Activated T-cell treated with anti-CD3 and anti-CD28 coated beads, Interleukin-2, amount 50 U/mL, for 1 hour (primary cell): ENCODE results near the gene PPM1B.
A peak's percentile ranks its signal among the peaks of the same experiment; 100 is the strongest.
"Not testable (repeated sequence)": the region's sequence is repeated elsewhere in the genome, so short reads cannot be mapped to it uniquely, and the experiment has no call there.

Source experiments
- DNase-seq: peaks from one replicate; pipeline ENCODE4 v3.0.0-alpha.2; 2020

Gene PPM1B

DNA sequence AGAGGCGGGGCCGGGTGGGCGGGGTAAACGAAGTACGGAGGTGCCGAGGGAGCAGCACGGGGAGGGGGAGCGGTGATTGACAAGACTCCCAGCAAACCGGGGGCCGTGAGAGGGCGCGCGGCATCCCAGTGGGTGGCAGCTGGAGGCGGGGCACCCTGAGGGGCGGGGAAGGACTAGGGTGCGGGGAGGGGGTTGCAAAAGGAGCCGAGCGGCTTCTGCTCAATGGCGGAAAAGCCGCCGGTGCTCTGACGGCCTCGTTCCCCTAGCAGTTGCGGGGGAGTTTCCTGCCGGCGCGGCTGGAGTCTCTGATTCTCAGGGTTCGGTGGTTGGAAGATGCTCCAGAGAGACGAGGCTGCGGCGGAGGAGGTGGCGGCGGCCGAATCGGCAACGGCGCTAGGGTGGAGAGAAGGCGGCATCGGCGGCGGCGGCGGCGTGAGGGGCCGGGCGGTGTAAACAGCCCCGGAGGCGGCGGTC is at the start of gene PPM1B:
TSS of gene PPM1B (plus strand) at position 195 of the 474 bp plus-strand sequence. CDS start 32,325 bp downstream, outside the sequence.
- peak; percentile 99 for DNase-seq

DNA sequence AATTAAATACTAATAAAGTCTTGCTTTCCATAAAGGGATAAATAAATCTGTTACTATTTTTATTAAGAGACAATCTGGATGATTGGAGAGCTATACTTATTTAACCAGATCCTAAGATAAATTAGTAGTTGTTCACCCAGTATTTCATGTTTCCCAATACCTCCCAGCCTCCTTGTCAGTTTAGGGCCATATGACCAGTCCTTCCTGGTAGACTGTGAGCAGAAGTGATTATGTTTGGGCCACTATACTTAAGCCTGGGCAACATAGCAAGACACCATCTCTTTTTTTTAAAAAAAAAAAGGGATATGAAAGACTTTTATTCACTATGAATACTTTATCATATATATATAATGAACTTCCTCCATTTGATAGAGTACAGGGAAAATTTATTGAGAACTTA is 48.8 kb upstream of the PPM1B start:
- DNase-seq: no peak

DNA sequence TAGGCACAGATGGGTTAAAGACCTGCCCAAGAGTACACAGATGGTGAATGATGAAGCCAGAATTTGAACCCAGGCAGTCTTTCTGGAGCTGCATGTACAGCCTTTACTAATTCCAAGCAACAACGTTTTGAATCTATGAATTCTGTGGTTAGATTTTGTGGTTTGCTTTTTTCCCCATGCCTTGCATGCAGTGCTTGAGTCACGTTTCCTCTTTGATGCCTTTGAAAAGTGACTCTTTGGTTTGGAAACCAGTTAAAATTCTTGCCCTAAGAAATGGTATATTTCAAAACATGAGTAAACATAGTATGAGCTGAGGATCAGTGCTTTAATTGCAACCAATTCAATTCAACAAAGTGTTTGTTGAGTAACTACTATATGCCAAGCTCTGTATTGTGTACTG is 48.2 kb upstream of the PPM1B start:
- DNase-seq: no peak

DNA sequence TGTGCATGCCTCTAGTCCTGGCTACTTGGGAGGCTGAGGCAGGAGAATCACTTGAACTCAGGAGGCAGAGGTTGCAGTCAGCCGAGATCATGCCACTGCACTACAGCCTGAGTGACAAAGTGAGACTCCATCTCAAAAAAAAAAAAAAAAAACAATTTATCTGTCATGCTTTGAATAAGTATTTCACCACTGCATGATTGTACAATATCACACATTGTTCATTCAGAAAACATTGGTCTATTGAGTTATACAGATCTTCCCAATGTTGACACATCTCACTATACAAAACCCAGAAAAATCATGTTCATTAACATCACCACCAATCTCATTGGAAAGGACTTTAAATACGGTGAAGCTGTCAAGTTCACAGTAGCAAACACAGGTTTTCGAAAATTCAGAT is 46.8 kb upstream of the PPM1B start:
- DNase-seq: no peak

DNA sequence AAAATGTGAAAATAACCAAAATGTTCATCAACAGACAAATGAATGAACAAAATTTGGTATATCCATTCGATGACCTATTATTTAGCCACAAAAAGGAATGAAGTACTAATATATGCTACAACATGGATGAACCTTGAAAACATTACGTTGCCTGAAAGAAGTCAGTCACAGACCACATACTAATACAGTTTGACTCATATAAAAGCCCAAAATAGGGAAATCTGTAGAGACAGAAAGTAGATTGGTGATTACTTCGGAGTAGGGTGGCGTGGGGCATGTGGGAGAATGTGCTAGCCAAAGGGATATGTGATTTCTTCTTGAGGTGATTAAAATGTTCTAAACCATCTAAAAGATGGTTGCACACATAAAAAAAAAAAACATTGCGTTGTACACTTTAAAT is 44.2 kb upstream of the PPM1B start:
- no peak for DNase-seq

DNA sequence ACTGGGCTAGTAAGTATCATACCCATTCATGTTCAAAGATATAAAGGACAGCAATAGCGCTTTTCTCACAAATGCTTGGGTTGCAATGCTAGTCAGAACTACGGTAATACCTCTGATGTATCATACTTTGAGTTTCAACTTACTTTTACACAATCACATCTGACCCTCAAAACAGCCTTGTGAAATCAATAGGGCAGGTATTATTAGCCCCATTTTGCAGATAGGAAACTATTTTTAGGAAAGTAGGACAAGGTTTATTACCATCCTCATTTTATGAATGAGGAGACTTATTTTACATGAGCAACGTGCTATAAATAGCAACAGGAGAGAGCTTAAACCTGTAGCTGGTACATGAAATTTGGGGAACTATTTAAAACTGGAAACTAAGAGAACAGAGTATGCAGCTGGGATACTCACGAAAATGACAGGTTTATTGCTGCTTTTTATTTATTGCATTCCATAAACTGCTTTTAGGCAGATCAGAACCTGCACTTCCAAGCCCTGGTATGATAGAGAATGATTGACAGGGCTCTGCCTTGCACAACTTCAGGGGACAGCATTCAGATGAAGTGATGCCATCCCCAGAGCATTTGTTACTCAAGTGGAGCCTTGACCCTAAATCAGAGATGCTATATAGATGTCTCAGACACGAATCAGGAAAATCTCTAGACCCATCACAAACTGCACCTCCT is 42.4 kb upstream of the PPM1B start:
- no peak for DNase-seq

DNA sequence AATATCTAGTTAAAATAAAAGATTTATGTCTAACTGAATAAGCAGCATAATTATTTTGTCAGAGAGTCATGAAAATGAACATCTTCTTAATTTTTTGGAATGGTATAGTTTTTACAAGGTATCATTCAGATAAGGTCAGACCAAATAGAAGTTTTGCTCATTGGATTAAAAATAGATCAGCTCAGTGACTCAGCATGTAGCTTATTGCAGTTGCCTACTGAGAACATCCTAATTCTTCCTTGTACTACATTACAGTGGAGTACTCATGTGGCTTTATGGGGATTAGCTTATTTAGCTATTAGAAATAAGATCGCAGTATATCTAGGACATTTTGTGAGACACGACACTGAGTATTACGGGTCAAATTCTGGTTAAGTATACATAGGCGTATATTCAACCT is 38.2 kb upstream of the PPM1B start:
- DNase-seq: no peak

DNA sequence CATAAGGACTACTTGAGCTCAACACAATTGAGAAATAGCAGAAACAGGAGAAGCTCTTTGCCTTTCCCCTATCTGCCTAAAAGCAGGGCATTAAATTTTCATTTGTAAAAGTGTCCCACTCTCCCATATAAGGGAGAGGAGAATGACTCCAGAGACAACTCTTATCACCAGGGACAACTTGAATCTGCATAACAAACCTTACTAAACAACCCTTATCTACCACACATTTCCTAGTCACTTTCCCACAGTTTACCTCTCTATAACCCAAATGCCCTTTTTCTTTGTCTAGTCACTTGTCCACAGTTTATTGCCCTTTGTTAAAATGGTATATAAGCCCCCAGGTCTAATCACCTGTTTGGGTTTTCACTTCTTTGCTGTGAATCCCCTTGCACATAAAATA is 37.5 kb upstream of the PPM1B start:
- no peak for DNase-seq

DNA sequence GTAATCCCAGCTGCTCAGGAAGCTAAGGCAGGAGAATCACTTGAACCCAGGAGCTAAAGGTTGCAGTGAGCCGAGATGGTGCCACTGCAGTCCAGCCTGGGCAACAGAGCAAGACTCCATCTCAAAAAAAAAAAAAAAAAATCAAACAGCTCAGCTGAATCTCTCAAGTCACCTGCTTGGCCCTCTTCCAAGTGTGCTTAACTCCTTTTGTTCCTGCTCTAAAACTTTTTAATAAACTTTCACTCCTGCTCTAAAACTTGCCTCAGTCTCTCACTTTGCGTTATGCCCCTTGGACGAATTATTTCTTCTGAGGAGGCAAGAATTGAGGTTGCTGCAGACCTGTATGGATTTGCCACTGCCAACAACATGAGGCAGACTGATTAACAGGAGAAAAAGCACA is 35.1 kb upstream of the PPM1B start:
- DNase-seq: not testable (repeated sequence)

DNA sequence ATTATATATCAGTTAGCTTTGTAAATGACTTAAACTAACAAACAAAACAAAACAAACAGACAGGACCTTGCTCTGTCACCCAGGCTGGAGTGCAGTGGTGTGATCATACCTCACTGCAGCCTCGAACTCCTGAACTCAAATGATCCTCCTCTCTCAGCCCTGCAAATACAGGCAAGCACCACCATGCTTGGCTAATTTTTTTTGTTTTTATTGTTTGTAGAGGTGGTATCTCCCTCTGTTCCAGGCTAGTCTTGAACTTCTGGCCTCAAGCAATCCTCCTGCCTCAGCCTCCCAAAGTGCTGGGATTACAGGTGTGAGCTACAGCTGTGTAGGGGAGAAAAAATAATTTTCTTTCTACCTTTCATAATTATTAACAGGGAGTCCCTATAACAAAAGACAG is 33.8 kb upstream of the PPM1B start:
- no peak for DNase-seq

DNA sequence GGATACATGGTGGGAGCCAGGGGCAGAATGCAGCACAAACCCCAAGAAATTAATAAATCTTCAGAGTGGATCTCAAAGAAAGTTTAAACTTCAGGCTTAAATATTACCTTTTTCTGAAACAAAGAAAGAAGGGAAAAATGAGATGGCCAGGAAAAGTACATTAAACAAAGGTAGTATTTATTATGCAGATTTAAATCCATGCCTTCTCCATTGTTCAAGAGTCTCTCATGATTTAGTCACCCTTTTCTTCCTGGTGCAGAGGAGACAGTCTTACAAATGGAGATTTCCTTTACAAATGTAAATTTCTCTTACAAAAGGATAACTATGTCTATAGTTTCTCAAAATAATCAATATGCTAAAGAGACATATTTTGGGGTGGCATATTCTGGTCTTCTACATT is 33.4 kb upstream of the PPM1B start:
- no peak for DNase-seq

DNA sequence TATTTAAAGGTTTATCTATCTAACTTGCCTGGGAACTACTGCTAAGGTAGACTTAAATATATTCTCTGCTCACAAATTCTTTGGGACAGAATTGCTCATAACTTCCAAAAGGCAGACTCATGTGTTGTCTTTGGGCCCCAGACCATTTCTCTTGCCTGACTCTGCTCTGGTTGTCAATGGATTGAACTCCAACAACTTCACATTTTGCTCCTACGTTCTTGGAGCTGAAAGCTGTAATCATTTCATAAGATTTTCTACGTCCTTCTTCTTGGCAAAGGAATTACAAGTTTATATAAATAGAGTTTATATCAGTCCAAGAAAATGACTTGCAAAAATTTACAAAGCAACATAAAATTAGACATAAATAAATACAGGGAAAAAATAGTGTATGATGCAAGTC is 32.9 kb upstream of the PPM1B start:
- DNase-seq: no peak

DNA sequence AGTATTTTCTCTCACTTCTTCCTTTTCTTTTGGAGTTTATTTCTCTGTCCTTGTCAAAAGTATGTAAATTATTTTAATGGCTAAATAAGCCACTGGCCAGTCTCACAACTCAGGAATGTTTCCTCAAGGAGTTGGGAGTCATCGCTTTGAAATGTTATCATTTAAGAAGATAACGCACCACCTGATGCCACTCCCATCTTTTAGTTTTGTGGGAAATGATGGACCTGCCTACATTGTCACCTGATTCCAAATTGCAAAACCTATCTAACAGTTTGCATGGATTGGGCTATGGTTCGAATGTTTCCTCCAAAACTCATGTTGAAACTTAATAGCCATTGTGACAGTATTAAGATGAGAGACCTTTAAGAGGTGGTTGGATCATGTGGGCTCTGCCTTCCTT is 32.4 kb upstream of the PPM1B start:
- DNase-seq: no peak

DNA sequence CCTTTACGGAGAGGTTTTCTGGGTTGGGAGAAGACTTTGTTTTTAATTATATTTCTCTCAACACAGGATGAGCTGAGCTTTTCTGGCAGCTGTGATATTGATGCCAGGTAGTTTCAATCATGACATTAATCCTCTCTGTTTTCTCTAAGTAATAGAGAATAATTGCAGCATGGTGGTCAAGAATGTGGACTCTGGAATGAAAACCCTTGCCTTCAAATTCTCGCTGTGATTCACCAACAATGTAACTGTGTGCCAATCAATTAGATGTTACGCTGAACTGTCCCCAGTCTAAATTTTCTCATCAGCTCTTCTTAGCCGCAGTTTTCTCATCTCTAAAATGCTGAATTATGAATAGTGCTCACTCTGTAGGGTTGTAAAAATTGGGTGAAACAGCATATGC is 31.6 kb upstream of the PPM1B start:
- DNase-seq: no peak

DNA sequence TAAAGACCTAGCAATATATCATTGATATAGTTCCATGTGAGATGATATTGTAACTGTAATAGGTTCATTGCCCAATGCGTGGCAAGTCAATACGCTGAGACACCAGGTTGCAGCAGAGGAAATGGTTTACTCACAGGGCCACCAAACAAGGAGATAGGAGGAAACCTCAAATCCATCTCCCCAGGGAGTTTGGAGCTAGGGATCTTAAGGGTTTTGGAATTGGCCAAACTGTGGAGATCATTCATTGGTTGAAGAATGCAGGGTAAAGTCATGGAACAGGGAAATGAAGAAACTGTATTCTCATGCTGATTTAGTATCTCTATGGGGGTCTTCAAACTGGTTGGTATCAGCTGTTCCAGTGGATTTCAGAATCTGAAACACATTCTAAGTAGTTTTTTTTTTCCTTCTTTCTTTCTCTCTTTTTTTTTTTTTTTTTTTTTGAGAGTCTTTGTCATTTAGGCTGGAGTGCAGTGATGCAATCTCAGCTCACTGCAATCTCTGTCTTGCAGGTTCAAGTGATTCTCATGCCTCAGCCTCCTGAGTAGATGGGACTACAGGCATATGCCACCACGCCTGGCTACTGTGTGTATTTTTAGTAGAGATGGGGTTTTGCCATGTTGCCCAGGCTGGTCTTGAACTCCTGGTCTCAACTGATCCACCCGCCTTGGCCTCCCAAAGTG is 30.7 kb upstream of the PPM1B start:
- no peak for DNase-seq

DNA sequence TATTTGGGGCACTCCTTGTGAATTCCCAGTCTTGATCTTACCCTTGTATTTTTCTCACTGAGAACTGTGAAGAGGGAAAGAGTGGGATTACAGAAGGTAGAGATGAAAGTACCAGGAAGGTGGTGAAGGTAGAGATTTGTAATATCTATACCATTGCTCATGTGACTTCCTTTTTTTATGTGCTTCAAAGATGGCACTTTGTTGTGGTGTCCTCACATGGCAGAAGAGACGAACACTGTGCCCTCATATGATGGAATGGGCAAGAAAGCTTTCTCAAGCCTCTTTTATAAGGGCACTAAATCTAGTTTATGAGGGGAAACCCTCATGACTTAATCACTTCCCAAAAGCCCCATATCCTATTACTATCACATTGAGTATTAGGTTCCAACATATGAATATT is 28.9 kb upstream of the PPM1B start:
- DNase-seq: no peak

DNA sequence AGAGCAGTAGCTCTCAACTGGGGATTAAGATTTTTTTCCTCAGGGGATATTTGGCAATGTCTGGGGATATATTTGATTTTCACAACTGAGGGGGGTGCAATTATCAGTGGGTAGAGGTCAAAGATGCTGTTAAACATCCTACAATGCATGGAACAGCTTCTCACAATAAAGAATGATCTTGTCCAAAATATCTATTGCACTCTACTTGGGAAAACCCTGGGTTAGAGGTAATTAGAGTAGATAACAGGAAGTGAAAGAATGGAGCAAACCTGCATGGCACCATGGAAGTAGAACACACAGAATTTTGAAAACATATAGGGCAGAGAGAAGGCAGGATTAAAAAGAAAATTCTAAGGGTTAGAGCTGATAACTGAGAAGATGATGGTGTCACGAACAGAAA is 26.4 kb upstream of the PPM1B start:
- DNase-seq: no peak

DNA sequence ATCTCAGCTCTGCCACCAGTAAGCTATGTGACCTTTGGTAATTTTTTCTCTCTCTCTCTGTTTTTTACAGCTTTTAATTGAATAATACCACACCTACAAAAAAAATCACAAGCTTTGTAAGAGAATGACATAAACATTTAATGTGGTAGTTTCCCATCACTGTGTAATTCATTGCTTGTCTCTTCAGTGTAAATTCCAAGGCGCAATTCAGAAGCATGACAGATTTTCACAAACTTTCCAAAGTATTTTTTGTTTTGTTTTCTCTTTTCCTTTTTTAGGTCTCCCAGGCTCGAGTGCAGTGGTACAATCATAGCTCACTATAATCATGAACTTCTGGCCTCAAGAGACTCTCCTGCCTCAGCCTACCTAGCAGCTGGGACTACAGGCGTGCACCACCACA is 25.0 kb upstream of the PPM1B start:
- DNase-seq: no peak

DNA sequence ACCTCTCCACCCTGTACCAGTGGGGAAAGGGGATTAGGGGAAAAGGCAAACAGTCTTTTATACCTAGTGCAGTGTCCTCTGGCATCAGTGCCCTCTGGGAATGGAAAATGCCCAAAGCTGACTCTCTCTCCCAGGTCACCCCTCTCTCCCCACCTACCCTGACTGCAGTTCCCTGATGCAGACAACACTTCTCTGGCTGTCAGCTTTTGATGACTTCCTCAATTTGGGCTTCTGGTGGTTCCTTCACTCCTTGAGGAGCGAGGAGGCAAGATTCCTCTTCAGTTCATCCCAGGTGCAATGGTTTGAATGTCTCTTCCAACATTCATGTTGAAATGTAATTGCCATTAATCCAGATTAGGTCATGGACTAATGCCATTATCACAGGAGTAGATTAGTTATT is 19.7 kb upstream of the PPM1B start:
- no peak for DNase-seq

DNA sequence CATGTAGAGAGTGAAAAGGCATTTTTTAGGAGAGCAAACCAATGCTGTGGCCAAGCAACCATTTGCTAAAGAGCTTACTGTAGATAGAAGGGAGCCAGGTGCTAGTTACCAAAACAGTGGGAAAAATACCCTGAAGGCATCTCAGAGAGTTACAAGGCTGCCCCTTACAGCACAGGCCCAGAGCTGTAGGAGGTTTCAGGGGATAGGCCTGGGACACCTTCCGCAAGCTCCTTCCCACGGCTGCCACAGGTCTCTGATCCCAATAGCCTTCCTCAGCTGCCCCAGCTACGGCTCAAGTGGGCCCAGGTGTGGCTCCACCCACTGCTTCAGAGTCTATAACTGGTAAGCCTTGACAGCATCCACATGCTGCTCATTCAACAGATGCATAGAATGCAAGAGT is 18.2 kb upstream of the PPM1B start:
- no peak for DNase-seq

DNA sequence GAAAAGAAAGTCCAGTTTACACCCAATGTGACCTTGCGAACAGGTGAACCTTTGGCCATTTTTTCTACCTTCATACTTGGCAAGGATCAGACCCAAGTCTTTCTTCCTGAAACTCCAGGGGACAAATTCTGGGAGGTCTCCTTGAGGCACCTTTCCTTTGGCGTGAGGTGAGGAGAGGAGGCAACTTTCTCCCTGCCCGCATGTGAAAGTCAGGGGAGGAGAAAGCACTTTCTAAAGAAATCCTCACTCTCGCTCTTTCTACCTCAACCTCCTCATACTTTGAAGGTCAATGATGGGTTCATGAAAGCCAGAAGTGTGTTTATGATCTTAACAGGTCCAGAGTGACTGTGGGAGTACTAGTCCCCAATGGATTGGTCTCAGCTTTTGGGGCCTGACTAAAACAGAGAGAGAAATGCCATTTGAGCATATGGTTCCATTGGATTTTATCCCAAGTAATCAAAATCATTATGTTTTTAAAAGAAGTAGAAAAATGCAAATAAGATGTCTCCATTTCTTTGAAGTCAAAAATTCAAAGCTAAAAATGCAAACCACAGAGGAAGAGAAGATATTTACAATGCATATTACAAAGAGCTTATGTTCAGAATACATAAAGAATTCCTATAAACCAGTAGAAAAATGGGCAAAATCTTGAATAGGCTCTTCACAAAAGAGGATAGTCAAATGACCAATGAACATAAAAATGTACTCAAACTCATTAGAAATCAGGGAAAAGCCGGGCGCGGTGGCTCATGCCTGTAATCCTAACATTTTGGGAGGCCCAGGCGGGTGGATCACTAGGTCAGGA is 15.6 kb upstream of the PPM1B start:
- no peak for DNase-seq

DNA sequence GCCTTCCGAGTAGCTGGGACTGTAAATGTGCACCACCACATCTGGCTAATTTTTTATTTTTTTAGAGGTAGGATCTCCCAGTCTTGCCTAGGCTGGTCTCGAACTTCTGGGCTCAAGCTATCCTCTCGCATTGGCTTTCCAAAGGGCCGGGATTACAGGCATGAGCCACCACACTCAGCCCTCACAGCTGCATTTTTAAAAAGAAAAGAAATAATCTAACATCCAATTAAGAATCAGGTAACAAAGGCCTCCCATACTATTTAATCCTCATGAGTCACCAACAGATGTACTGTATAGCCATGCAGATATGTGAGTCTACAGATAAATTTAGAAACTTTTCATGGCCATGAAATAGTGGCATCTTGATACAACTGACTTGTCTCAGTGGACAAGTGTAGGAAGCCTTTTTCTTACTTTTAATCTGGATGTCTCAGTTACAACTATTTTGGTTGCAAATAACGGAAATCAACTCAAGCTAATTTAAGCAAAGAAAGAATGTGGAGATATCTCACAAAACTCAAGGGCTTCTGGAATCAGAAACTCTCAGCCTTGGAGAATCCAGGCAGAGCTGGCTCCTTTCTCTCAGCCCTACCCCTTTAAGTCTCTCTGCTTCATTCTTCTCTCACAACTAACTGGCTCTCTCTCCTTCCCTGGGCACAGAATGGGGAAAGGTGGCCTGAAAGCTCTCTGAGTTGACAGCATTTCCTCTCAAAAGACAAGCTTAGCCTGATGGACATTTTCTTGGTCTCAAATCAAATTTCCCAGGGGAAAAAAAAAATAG is 12.8 kb upstream of the PPM1B start:
- DNase-seq: no peak

DNA sequence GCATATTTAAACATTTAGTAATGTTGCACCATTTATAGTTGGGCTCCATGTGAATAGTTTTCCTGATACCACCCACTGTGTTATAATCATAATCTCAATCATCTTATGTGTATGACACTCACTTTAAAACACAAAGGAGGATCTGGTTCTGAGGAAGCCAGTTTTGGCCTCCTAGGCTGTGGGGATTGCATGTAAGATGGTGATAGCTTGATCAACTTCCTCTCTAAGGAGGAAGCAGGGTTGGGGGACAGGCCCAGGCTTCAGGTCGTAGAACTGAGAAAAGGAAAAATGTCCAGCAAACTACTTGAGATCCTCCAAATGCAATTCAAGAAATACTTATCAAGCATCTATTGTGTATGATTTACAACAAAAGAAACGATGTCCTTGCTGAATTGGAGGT is 4.9 kb upstream of the PPM1B start:
- DNase-seq: no peak
